HFFc6 (cell line): Measurements from ENCODE around the gene GCSAML. TPM values are rescaled to one million over a fixed set of nuclear protein-coding genes. Genes with fewer than 3 reads are reported as not detected.

Source experiments
- DNase-seq: peaks from one replicate; pipeline ENCODE4 v3.0.0-alpha.2; 2018
- H3K27ac Mint-ChIP-seq: 2 replicates; pipeline ENCODE4 v1.8.0; 2020; ENCODE audit warnings: mild to moderate bottlenecking, mixed read lengths
- H3K27me3 Mint-ChIP-seq: 2 replicates; pipeline ENCODE4 v1.8.0; 2021; ENCODE audit warnings: mild to moderate bottlenecking, moderate library complexity, mixed read lengths; ENCODE audit not compliant: insufficient read depth
- H3K36me3 Mint-ChIP-seq: 2 replicates; pipeline ENCODE4 v1.8.0; 2021; ENCODE audit warnings: low read depth, mixed read lengths
- H3K4me1 Mint-ChIP-seq: 2 replicates; pipeline ENCODE4 v1.8.0; 2020; ENCODE audit warnings: low read depth, mixed read lengths
- H3K4me3 Mint-ChIP-seq: 2 replicates; pipeline ENCODE4 v1.8.0; 2020; ENCODE audit warnings: mild to moderate bottlenecking, moderate library complexity, mixed read lengths
- H3K9me3 Mint-ChIP-seq: 2 replicates; pipeline ENCODE4 v1.8.0; 2020; ENCODE audit warnings: mild to moderate bottlenecking, mixed read lengths
- CTCF ChIP-seq: fragments of 200-600 bp; sonication (generic); IDR thresholded peaks from 2 replicates; pipeline ENCODE4 v1.5.0; 2021; ENCODE audit warnings: antibody characterized with exemption, mild to moderate bottlenecking
- total RNA-seq, 6 experiments: library from RNA; stranded (reverse); fragmentation: NEBNext Ultra II Directional; extraction: Animal tissue kit (Norgen Biotek cat#: 25700); gene quantifications; 2 replicates in 1 of 6; 3 replicates in 5 of 6; pipeline ENCODE4 v1.2.3, GENCODE V29; 2021

Gene GCSAML
- total RNA-seq, 6 experiments from 2014 or later = not detected

- H3K4me3 Mint-ChIP-seq = no peak overlapping the region
These were observed 13.3 kb downstream of the GCSAML start for GRCh38 chr1:247562198-247562597.

DNA sequence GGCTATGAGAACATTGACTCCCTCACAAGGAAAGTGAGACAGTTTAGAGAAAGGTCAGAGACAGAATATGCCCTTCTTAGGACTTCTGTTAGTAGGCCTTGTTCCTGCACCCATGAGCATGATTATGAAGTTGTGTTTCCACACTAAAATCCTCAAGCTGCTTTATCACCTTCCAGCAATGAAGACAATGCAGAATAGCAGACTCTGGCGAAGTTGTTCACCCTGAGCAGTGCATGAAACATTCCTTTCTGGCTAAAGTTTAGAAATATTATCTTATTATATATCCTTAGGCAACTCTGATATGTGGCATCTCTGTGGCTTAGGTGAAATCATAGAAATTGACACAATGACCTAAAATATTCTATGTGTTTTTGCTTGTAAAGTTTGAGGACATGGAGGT is 25.3 kb downstream of the GCSAML start:
- peaks cover 24% of the 10 kb centered on the region for H3K9me3 Mint-ChIP-seq
- H3K4me3 Mint-ChIP-seq = no peak overlapping the region
- no peak for TF ChIP-seq CTCF
- peaks cover 3% of the 10 kb centered on the region; the same call in 1 of the 2 replicates for H3K27me3 Mint-ChIP-seq
- H3K27ac Mint-ChIP-seq = no peak overlapping the region
- DNase-seq = no peak
- H3K4me1 Mint-ChIP-seq = no peaks in the 10 kb centered on the region
- H3K36me3 Mint-ChIP-seq = no peaks in the 10 kb centered on the region

More at GRCh38 chr1:247562198-247562597, 13.3 kb downstream of the GCSAML start:
- Mint-ChIP-seq H3K27ac (no peak overlapping the region), H3K4me1 (peaks cover 4% of the 10 kb centered on the region; the same call in 1 of the 2 replicates), H3K36me3 (no peaks in the 10 kb centered on the region), H3K27me3 (no peaks in the 10 kb centered on the region), H3K9me3 (peaks cover 4% of the 10 kb centered on the region; the same call in 1 of the 2 replicates)
- TF ChIP-seq CTCF = no peak
- DNase-seq = no peak

DNA sequence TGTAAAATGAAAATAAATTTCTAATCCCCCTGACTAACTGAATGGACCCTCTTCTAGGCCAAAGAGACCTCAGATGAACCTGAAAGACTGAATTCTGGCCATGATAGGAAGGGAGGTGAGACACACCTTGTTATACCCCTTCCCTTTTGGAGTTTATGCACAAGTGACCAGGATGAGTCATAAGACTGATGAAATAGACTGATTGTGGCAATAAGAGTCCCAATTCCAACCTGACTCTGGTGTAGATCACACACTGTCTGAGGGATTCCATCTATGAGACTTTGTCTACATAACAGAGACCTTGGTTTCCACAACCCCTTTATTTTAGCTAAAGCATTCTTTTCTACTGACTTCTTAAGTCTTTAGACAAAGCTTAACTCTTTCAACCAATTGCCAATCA is 25.7 kb downstream of the GCSAML start:
- no peak for DNase-seq
- Mint-ChIP-seq H3K36me3 (no peaks in the 10 kb centered on the region), H3K4me1 (no peaks in the 10 kb centered on the region), H3K4me3 (no peak overlapping the region), H3K27me3 (peaks cover 3% of the 10 kb centered on the region; the same call in 1 of the 2 replicates), H3K27ac (no peak overlapping the region), H3K9me3 (peaks cover 20% of the 10 kb centered on the region)
- TF ChIP-seq CTCF = no peak

GRCh38 chr1:247576514-247576913 is 27.6 kb downstream of the GCSAML start:
- no peak overlapping the region for H3K27ac Mint-ChIP-seq
- H3K36me3 Mint-ChIP-seq = no peaks in the 10 kb centered on the region
- peak; percentile 72 for TF ChIP-seq CTCF
- no peak for DNase-seq
- peaks cover 3% of the 10 kb centered on the region; the same call in 1 of the 2 replicates for H3K9me3 Mint-ChIP-seq
- no peak overlapping the region for H3K4me3 Mint-ChIP-seq
- no peaks in the 10 kb centered on the region for H3K4me1 Mint-ChIP-seq
- H3K27me3 Mint-ChIP-seq = peaks cover 3% of the 10 kb centered on the region; the same call in 1 of the 2 replicates

DNA sequence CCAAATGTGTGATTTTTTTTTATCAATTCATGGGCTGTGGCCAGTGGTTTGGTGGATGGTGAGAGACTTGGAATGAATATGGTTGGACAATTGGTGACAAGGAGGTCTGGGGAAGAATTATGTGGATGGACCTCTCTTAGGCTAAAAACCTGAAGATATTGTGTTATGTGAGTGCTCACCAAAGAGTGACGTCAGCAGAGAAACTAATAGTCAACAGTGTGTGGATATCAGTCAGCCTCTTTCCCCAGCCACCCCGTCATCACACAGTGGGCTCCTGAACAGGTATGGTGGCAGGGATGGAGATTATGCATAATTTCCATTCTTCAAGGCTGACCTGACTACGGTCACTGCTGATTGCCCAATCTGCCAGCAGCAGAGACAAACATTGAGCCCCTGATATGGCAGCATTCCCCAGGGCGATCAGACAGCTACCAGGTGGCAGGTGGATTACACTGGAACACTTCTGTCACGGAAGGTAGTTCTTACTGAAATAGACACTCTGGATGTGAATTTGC is 30.1 kb downstream of the GCSAML start:
- DNase-seq = no peak
- Mint-ChIP-seq H3K4me3 (no peak overlapping the region), H3K36me3 (no peaks in the 10 kb centered on the region), H3K9me3 (no peaks in the 10 kb centered on the region; the same call in 1 of the 2 replicates), H3K27ac (no peak overlapping the region), H3K27me3 (no peaks in the 10 kb centered on the region; the same call in 1 of the 2 replicates), H3K4me1 (no peaks in the 10 kb centered on the region)
- no peak for TF ChIP-seq CTCF
